Progenitor cell of endocrine pancreas (in vitro differentiated cells): Measurements from ENCODE around the gene ID2. TPM values are rescaled to one million over a fixed set of nuclear protein-coding genes. Genes with fewer than 3 reads are reported as not detected.
A peak's percentile ranks its signal among the peaks of the same experiment; 100 is the strongest.

Experiments
- DNase-seq: peaks from one replicate; pipeline ENCODE4 v3.0.0; 2021; ENCODE audit warnings: low spot score; ENCODE audit not compliant: unreplicated experiment
- H3K27ac Mint-ChIP-seq: 2 replicates; pipeline ENCODE4 v1.8.0; 2021; ENCODE audit warnings: mild to moderate bottlenecking, moderate library complexity, mixed read lengths
- H3K27me3 Mint-ChIP-seq: 2 replicates; pipeline ENCODE4 v1.8.0; 2021; ENCODE audit warnings: mixed read lengths
- H3K36me3 Mint-ChIP-seq: 2 replicates; pipeline ENCODE4 v1.8.0; 2022; ENCODE audit warnings: mixed read lengths; ENCODE audit not compliant: insufficient read depth
- H3K4me1 Mint-ChIP-seq: 2 replicates; pipeline ENCODE4 v1.8.0; 2021; ENCODE audit warnings: low read depth, mixed read lengths
- H3K4me3 Mint-ChIP-seq: 2 replicates; pipeline ENCODE4 v1.8.0; 2021; ENCODE audit warnings: low read depth, mild to moderate bottlenecking, moderate library complexity, mixed read lengths
- H3K9me3 Mint-ChIP-seq: 2 replicates; pipeline ENCODE4 v1.8.0; 2021; ENCODE audit warnings: low read depth, mixed read lengths
- CTCF ChIP-seq: fragments of 200-600 bp; sonication (generic); IDR thresholded peaks from one replicate; pipeline ENCODE4 v1.5.0; 2021; ENCODE audit warnings: antibody characterized with exemption, mild to moderate bottlenecking; ENCODE audit not compliant: unreplicated experiment
- total RNA-seq: library from RNA; stranded (reverse); gene quantifications from 2 replicates; pipeline ENCODE4 v1.2.1, GENCODE V29; 2021

ID2 gene
- total RNA-seq, 1 donor from 2014 or later: 304 TPM

GRCh38 chr2:8654483-8654882, 27.4 kb upstream of the ID2 start:
- no peak for TF ChIP-seq CTCF
- Mint-ChIP-seq H3K27me3 (no peaks in the 10 kb centered on the region), H3K27ac (no peak overlapping the region), H3K4me3 (no peak overlapping the region), H3K9me3 (peaks cover 3% of the 10 kb centered on the region), H3K36me3 (no peaks in the 10 kb centered on the region), H3K4me1 (peaks cover 4% of the 10 kb centered on the region)
- DNase-seq: no peak

GRCh38 chr2:8656160-8656641, 25.7 kb upstream of the ID2 start:
- DNase-seq: no peak
- H3K4me1 Mint-ChIP-seq: peaks cover 8% of the 10 kb centered on the region

GRCh38 chr2:8656811-8657210, 25.0 kb upstream of the ID2 start:
- DNase-seq: no peak
- Mint-ChIP-seq H3K4me1 (peaks cover 11% of the 10 kb centered on the region), H3K4me3 (no peak overlapping the region), H3K36me3 (no peaks in the 10 kb centered on the region), H3K27me3 (peaks cover 10% of the 10 kb centered on the region), H3K9me3 (no peaks in the 10 kb centered on the region), H3K27ac (no peak overlapping the region)
- no peak for TF ChIP-seq CTCF

More at GRCh38 chr2:8656160-8656641, 25.7 kb upstream of the ID2 start:
- H3K27ac Mint-ChIP-seq: peak overlapping the region; percentile 85
- no peak for TF ChIP-seq CTCF
- no peaks in the 10 kb centered on the region for H3K36me3 Mint-ChIP-seq
- H3K9me3 Mint-ChIP-seq: no peaks in the 10 kb centered on the region
- H3K27me3 Mint-ChIP-seq: peaks cover 6% of the 10 kb centered on the region
- H3K4me3 Mint-ChIP-seq: no peak overlapping the region

GRCh38 chr2:8657423-8658062, 24.3 kb upstream of the ID2 start:
- H3K9me3 Mint-ChIP-seq: no peaks in the 10 kb centered on the region
- no peak for TF ChIP-seq CTCF
- no peak overlapping the region for H3K27ac Mint-ChIP-seq
- H3K27me3 Mint-ChIP-seq: peaks cover 13% of the 10 kb centered on the region
- H3K36me3 Mint-ChIP-seq: no peaks in the 10 kb centered on the region
- no peak for DNase-seq
- H3K4me1 Mint-ChIP-seq: peaks cover 15% of the 10 kb centered on the region
- no peak overlapping the region for H3K4me3 Mint-ChIP-seq

GRCh38 chr2:8658064-8658862, 23.6 kb upstream of the ID2 start:
- Mint-ChIP-seq H3K36me3 (no peaks in the 10 kb centered on the region), H3K4me1 (peaks cover 17% of the 10 kb centered on the region), H3K27ac (no peak overlapping the region), H3K27me3 (peaks cover 17% of the 10 kb centered on the region), H3K4me3 (no peak overlapping the region), H3K9me3 (no peaks in the 10 kb centered on the region)
- TF ChIP-seq CTCF: no peak
- no peak for DNase-seq
